HepG2 (cell line): Measurements from ENCODE around the gene WNT3. TPM values are rescaled to one million over a fixed set of nuclear protein-coding genes. Genes with fewer than 3 reads are reported as not detected.

Source experiments
- ERF ChIP-seq: IDR thresholded peaks from 2 replicates; pipeline ENCODE4 v1.6.1; 2018; ENCODE audit warnings: missing biosample characterization, missing genetic modification reagents
- ETV6 ChIP-seq: sonication (generic); formaldehyde crosslinking; conservative IDR thresholded peaks from 2 replicates; pipeline ENCODE4 v1.4.0; 2020; ENCODE audit warnings: missing genetic modification reagents
- KDM2A ChIP-seq: sonication (generic); formaldehyde crosslinking; IDR thresholded peaks from 2 replicates; pipeline ENCODE4 v1.4.0; 2020; ENCODE audit warnings: low read depth, missing genetic modification reagents, borderline replicate concordance
- NFYC ChIP-seq: IDR thresholded peaks from 2 replicates; pipeline ENCODE4 v1.6.1; 2016; ENCODE audit warnings: missing genetic modification reagents, missing compliant biosample characterization
- TFE3 ChIP-seq: IDR thresholded peaks from 2 replicates; pipeline ENCODE4 v1.6.1; 2016
- ZFX ChIP-seq: sonication (generic); formaldehyde crosslinking; IDR thresholded peaks from 2 replicates; pipeline ENCODE4 v1.4.0; 2020; ENCODE audit warnings: mild to moderate bottlenecking, low read depth, missing genetic modification reagents, moderate library complexity
- ZNF468 ChIP-seq: sonication (generic); formaldehyde crosslinking; IDR thresholded peaks from 2 replicates; pipeline ENCODE4 v1.8.0; 2022; ENCODE audit warnings: mild to moderate bottlenecking, moderate library complexity, missing genetic modification reagents
- ZNF501 ChIP-seq: sonication (generic); formaldehyde crosslinking; IDR thresholded peaks from 2 replicates; pipeline ENCODE4 v1.5.1; 2020; ENCODE audit warnings: mild to moderate bottlenecking, moderate library complexity, missing genetic modification reagents
- ZNF510 ChIP-seq: sonication (generic); formaldehyde crosslinking; IDR thresholded peaks from 2 replicates; pipeline ENCODE4 v1.4.0; 2020; ENCODE audit warnings: low read depth, mild to moderate bottlenecking, missing genetic modification reagents
- ZNF558 ChIP-seq: sonication (generic); formaldehyde crosslinking; IDR thresholded peaks from 2 replicates; pipeline ENCODE4 v1.9.0; 2022; ENCODE audit warnings: mild to moderate bottlenecking, missing genetic modification reagents, borderline replicate concordance
- ZNF670 ChIP-seq: sonication (generic); formaldehyde crosslinking; IDR thresholded peaks from 2 replicates; pipeline ENCODE4 v1.8.0; 2022; ENCODE audit warnings: mild to moderate bottlenecking, missing genetic modification reagents, borderline replicate concordance
- ZNF710 ChIP-seq: sonication (generic); formaldehyde crosslinking; IDR thresholded peaks from 2 replicates; pipeline ENCODE4 v1.5.0; 2020; ENCODE audit warnings: mild to moderate bottlenecking, missing genetic modification reagents, borderline replicate concordance
- ZNF841 ChIP-seq: sonication (generic); formaldehyde crosslinking; IDR thresholded peaks from 2 replicates; pipeline ENCODE4 v1.8.1; 2023; ENCODE audit warnings: missing genetic modification reagents, borderline replicate concordance
- ZSCAN9 ChIP-seq: IDR thresholded peaks from 2 replicates; pipeline ENCODE4 v1.6.1; 2016; ENCODE audit warnings: borderline replicate concordance
- polyA plus RNA-seq, 8 experiments: library from polyadenylated mRNA; depleted of rRNA in 3 of 8; stranded (reverse) in 7 of 8; unstranded in 1 of 8; fragments of >200 nt; fragmentation: Illumina TruSeq in 4 of 8; extraction: Trizol in 4 of 8; gene quantifications; 2 replicates each; pipeline versions ENCODE4 v1.2.1 to v1.2.3, GENCODE V29; 2011 to 2016; ENCODE audit warnings: low read depth in 4 of 8, missing spikeins in 1 of 8, mixed read lengths in 1 of 8; ENCODE audit not compliant: insufficient read depth in 1 of 8
- total RNA-seq, 5 experiments: library from RNA; depleted of rRNA; stranded (reverse); fragments of >200 nt; fragmentation: Illumina TruSeq; extraction: Trizol; gene quantifications; 2 replicates each; pipeline ENCODE4 v1.2.3, GENCODE V29; 2016; ENCODE audit warnings: low read depth in 1 of 5
- TF ChIP-seq, protein P1 (sequence below): sonication (generic); formaldehyde crosslinking; IDR thresholded peaks from 2 replicates; pipeline ENCODE4 v1.4.0; 2020; ENCODE audit warnings: mild to moderate bottlenecking, missing genetic modification reagents
- TF ChIP-seq, protein P2 (sequence below), 2 experiments: fragments of 450-650 bp in 1 of 2; sonication (generic) in 1 of 2; formaldehyde crosslinking in 1 of 2; IDR thresholded peaks; 2 replicates each; pipeline versions ENCODE4 v1.6.1 to v1.8.0; 2016 to 2022; ENCODE audit warnings: antibody characterized with exemption in 1 of 2, mild to moderate bottlenecking in 1 of 2, missing genetic modification reagents in 1 of 2

The WNT3 gene
- total and polyA plus RNA-seq, 2 of the 13 experiments (the other 11 are each of a cell fraction or from before 2014, with no cell fraction given): 8.5 to 10.3 TPM

GRCh38 chr17:46770439-46770817 is 48.1 kb downstream of the WNT3 start (continued):
- no peak; the same call in 1 of the 2 replicates for TF ChIP-seq ZNF710
- no peak for TF ChIP-seq NFYC (CRISPR knock-in tag)
- TF ChIP-seq ERF (CRISPR knock-in tag): no peak; the same call in 1 of the 2 replicates
- TF ChIP-seq ZFX (CRISPR knock-in tag): no peak
- peak; percentile 45; the same call in 1 of the 2 replicates for TF ChIP-seq ZNF670 (CRISPR knock-in tag)
- peak; percentile 83 for TF ChIP-seq ZNF501 (CRISPR knock-in tag)
- no peak for TF ChIP-seq ETV6 (CRISPR knock-in tag)
- no peak for TF ChIP-seq TFE3 (CRISPR knock-in tag)
- TF ChIP-seq ZNF841 (CRISPR knock-in tag): no peak
- peak; percentile 84; the same call in 1 of the 2 replicates for TF ChIP-seq ZNF510 (CRISPR knock-in tag)
- no peak for TF ChIP-seq ZNF468 (CRISPR knock-in tag)
- TF ChIP-seq, protein P1, sequence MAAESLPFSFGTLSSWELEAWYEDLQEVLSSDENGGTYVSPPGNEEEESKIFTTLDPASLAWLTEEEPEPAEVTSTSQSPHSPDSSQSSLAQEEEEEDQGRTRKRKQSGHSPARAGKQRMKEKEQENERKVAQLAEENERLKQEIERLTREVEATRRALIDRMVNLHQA: no peak
- TF ChIP-seq, protein P2, sequence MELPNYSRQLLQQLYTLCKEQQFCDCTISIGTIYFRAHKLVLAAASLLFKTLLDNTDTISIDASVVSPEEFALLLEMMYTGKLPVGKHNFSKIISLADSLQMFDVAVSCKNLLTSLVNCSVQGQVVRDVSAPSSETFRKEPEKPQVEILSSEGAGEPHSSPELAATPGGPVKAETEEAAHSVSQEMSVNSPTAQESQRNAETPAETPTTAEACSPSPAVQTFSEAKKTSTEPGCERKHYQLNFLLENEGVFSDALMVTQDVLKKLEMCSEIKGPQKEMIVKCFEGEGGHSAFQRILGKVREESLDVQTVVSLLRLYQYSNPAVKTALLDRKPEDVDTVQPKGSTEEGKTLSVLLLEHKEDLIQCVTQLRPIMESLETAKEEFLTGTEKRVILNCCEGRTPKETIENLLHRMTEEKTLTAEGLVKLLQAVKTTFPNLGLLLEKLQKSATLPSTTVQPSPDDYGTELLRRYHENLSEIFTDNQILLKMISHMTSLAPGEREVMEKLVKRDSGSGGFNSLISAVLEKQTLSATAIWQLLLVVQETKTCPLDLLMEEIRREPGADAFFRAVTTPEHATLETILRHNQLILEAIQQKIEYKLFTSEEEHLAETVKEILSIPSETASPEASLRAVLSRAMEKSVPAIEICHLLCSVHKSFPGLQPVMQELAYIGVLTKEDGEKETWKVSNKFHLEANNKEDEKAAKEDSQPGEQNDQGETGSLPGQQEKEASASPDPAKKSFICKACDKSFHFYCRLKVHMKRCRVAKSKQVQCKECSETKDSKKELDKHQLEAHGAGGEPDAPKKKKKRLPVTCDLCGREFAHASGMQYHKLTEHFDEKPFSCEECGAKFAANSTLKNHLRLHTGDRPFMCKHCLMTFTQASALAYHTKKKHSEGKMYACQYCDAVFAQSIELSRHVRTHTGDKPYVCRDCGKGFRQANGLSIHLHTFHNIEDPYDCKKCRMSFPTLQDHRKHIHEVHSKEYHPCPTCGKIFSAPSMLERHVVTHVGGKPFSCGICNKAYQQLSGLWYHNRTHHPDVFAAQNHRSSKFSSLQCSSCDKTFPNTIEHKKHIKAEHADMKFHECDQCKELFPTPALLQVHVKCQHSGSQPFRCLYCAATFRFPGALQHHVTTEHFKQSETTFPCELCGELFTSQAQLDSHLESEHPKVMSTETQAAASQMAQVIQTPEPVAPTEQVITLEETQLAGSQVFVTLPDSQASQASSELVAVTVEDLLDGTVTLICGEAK (IDR thresholded peaks at IDR 0.05): no peak
- TF ChIP-seq, protein P2 (CRISPR knock-in tag; IDR thresholded peaks at IDR 0.05): no peak
- no peak for TF ChIP-seq ZSCAN9
- TF ChIP-seq KDM2A: peak; percentile 68
- TF ChIP-seq ZNF558 (CRISPR knock-in tag): 0 out of 2 replicates have a peak, but pooled peaks have one; percentile 53
